Osteoblast (primary cell): ENCODE results near the gene PLCB2. TPM values are rescaled to one million over a fixed set of nuclear protein-coding genes. Genes with fewer than 3 reads are reported as not detected.

ENCODE experiments used
- DNase-seq: peaks from one replicate; pipeline ENCODE4 v3.0.0; 2011; ENCODE audit warnings: low spot score, mixed read lengths; ENCODE audit not compliant: insufficient read length; ENCODE audit errors: missing footprints
- H2AFZ ChIP-seq: 2 replicates; pipeline ENCODE4 v1.6.0; 2011; ENCODE audit warnings: mild to moderate bottlenecking, low read length
- H3K27ac ChIP-seq: 2 replicates; pipeline ENCODE4 v1.5.1; 2011; ENCODE audit warnings: mild to moderate bottlenecking, low read depth, low read length, moderate library complexity
- H3K27me3 ChIP-seq: 2 replicates; pipeline ENCODE4 v1.6.0; 2012; ENCODE audit warnings: mild to moderate bottlenecking, control low read depth, inconsistent platforms, low read length, moderate library complexity; ENCODE audit not compliant: insufficient read depth
- H3K36me3 ChIP-seq: 2 replicates; pipeline ENCODE4 v1.5.1; 2011; ENCODE audit warnings: mild to moderate bottlenecking, low read length, control low read depth, moderate library complexity; ENCODE audit not compliant: insufficient read depth
- H3K4me1 ChIP-seq: 2 replicates; pipeline ENCODE4 v1.5.1; 2011; ENCODE audit warnings: mild to moderate bottlenecking, low read length, control low read depth, moderate library complexity; ENCODE audit not compliant: insufficient read depth
- H3K4me2 ChIP-seq: 2 replicates; pipeline ENCODE4 v1.6.0; 2011; ENCODE audit warnings: mild to moderate bottlenecking, low read length; ENCODE audit not compliant: insufficient read depth
- H3K4me3 ChIP-seq: fragments of 200-600 bp; sonication (generic); 3 replicates; pipeline ENCODE4 v1.5.1; 2012; ENCODE audit warnings: mild to moderate bottlenecking, low read length, inconsistent platforms; ENCODE audit not compliant: insufficient read depth
- H3K79me2 ChIP-seq: 2 replicates; pipeline ENCODE4 v1.6.0; 2012; ENCODE audit warnings: mild to moderate bottlenecking, low read length, control low read depth, inconsistent platforms; ENCODE audit not compliant: insufficient read depth
- H3K9me3 ChIP-seq: 2 replicates; pipeline ENCODE4 v1.5.1; 2011; ENCODE audit warnings: low read depth, low read length, control low read depth
- H4K20me1 ChIP-seq: 2 replicates; pipeline ENCODE4 v1.6.0; 2012; ENCODE audit warnings: mild to moderate bottlenecking, low read length, control low read depth; ENCODE audit not compliant: insufficient read depth
- total RNA-seq: library from RNA; depleted of rRNA; stranded (reverse); fragments of >200 nt; gene quantifications from 2 replicates; pipeline ENCODE4 v1.2.3, GENCODE V29; 2012
- TF ChIP-seq, protein P1 (sequence below): IDR thresholded peaks from 2 replicates; pipeline ENCODE4 v1.5.1; 2011; ENCODE audit warnings: mild to moderate bottlenecking, low read depth, low read length, moderate library complexity; ENCODE audit errors: extremely low read depth

The PLCB2 gene
- total RNA-seq, 1 donor: under 0.01 TPM

GRCh38 chr15:40290545-40290917, 17.2 kb downstream of the PLCB2 start:
- Histone ChIP-seq H3K36me3 (no peaks in the 10 kb centered on the region), H3K4me2 (no peak overlapping the region), H3K79me2 (no peaks in the 10 kb centered on the region), H3K4me3 (no peak overlapping the region), H3K9me3 (no peaks in the 10 kb centered on the region), H2AFZ (no peak overlapping the region), H3K27ac (no peak overlapping the region), H4K20me1 (no peaks in the 10 kb centered on the region), H3K4me1 (peaks cover 2% of the 10 kb centered on the region), H3K27me3 (peaks cover 30% of the 10 kb centered on the region)
- no peak for DNase-seq
- TF ChIP-seq, protein P1, sequence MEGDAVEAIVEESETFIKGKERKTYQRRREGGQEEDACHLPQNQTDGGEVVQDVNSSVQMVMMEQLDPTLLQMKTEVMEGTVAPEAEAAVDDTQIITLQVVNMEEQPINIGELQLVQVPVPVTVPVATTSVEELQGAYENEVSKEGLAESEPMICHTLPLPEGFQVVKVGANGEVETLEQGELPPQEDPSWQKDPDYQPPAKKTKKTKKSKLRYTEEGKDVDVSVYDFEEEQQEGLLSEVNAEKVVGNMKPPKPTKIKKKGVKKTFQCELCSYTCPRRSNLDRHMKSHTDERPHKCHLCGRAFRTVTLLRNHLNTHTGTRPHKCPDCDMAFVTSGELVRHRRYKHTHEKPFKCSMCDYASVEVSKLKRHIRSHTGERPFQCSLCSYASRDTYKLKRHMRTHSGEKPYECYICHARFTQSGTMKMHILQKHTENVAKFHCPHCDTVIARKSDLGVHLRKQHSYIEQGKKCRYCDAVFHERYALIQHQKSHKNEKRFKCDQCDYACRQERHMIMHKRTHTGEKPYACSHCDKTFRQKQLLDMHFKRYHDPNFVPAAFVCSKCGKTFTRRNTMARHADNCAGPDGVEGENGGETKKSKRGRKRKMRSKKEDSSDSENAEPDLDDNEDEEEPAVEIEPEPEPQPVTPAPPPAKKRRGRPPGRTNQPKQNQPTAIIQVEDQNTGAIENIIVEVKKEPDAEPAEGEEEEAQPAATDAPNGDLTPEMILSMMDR: no peak

- no peak for DNase-seq
- no peaks in the 10 kb centered on the region for H3K36me3 ChIP-seq
Observed at GRCh38 chr15:40289140-40289775, 18.5 kb downstream of the PLCB2 start.

GRCh38 chr15:40287968-40288367, 19.8 kb downstream of the PLCB2 start:
- peaks cover 27% of the 10 kb centered on the region for H3K27me3 ChIP-seq
- H3K4me1 ChIP-seq: peaks cover 2% of the 10 kb centered on the region
- TF ChIP-seq, protein P1: no peak
- H3K4me3 ChIP-seq: no peak overlapping the region
- no peak overlapping the region for H3K4me2 ChIP-seq
- no peaks in the 10 kb centered on the region for H3K79me2 ChIP-seq
- H3K9me3 ChIP-seq: no peaks in the 10 kb centered on the region
- no peak overlapping the region for H3K27ac ChIP-seq
- DNase-seq: no peak
- no peak overlapping the region for H2AFZ ChIP-seq
- no peaks in the 10 kb centered on the region for H4K20me1 ChIP-seq
- H3K36me3 ChIP-seq: no peaks in the 10 kb centered on the region

More at GRCh38 chr15:40289140-40289775, 18.5 kb downstream of the PLCB2 start:
- no peak overlapping the region for H3K27ac ChIP-seq
- H3K4me3 ChIP-seq: no peak overlapping the region
- no peak overlapping the region for H2AFZ ChIP-seq
- no peaks in the 10 kb centered on the region for H4K20me1 ChIP-seq
- no peaks in the 10 kb centered on the region for H3K79me2 ChIP-seq
- no peak overlapping the region for H3K4me2 ChIP-seq
- no peaks in the 10 kb centered on the region for H3K9me3 ChIP-seq
- TF ChIP-seq, protein P1: no peak
- H3K4me1 ChIP-seq: peaks cover 2% of the 10 kb centered on the region
- H3K27me3 ChIP-seq: peaks cover 21% of the 10 kb centered on the region

DNA sequence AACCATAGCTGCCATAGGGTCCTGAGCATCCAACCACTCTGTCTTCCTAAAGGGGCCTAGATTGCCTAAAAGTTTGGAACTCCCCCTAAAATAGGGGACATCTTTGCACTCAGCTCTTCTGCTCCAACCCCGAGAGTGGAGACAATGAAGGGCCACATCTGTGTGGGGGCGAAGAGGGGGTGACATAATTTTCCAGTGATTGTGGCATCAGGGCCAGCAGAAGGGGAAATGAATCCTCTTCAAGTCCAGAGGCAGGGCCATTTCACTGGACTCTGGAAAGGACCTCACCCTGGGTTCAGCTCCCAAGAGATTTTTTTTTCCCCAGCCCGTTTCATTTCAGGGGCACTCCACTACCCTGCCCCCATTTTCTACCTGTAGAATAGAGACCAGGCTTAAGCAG, 20.2 kb downstream of the PLCB2 start:
- Histone ChIP-seq H2AFZ (no peak overlapping the region), H4K20me1 (no peaks in the 10 kb centered on the region), H3K27ac (no peak overlapping the region), H3K4me2 (no peak overlapping the region), H3K36me3 (no peaks in the 10 kb centered on the region), H3K27me3 (peaks cover 30% of the 10 kb centered on the region), H3K4me3 (no peak overlapping the region), H3K4me1 (peaks cover 2% of the 10 kb centered on the region), H3K9me3 (no peaks in the 10 kb centered on the region), H3K79me2 (no peaks in the 10 kb centered on the region)
- TF ChIP-seq, protein P1: no peak
- DNase-seq: no peak
